ENCODE results near the gene CD14.
"Not testable (repeated sequence)": the region's sequence is repeated elsewhere in the genome, so short reads cannot be mapped to it uniquely, and the experiment has no call there.

CD14 gene

GRCh38 chr5:140672455-140673186 is 39.6 kb upstream of the CD14 start:
- no peak for TF ChIP-seq CTCF (IDR thresholded peaks at IDR 0.05; ENCODE audit: control extremely low read depth, extremely low read depth, low read depth, missing control alignments)
- POLR2A ChIA-PET, result no interaction called here
- DNase-seq (ENCODE audit: extremely low spot score), result no peak
- CTCF ChIA-PET, result interaction anchor here (1.3 kb wide), 1 partner anchor 34 kb away, joined by 3 read pairs; no protein-coding TSS in a partner anchor

GRCh38 chr5:140671472-140672125 is 38.6 kb upstream of the CD14 start:
- ChIA-PET POLR2A (no interaction called here), CTCF (no interaction called here)
- no peak for TF ChIP-seq CTCF (IDR thresholded peaks at IDR 0.05; ENCODE audit: control extremely low read depth, extremely low read depth, low read depth, missing control alignments)
- DNase-seq (ENCODE audit: extremely low spot score), result no peak

GRCh38 chr5:140671035-140671434 is 38.1 kb upstream of the CD14 start:
- POLR2A ChIA-PET, result interaction anchor here (0.6 kb wide), 2 partner anchors 8 to 23 kb away, joined by 4 read pairs; partner anchors contain the start of gene IK
- CTCF ChIA-PET, result not testable (repeated sequence)

GRCh38 chr5:140664359-140665119 is 31.6 kb upstream of the CD14 start, which contains the start of gene WDR55:
Gene WDR55, plus strand, starts transcription at chr5:140664904. Its CDS starts 9 bp downstream, at chr5:140664913.
- DNase-seq (ENCODE audit: extremely low spot score), result peak; percentile 94
- TF ChIP-seq CTCF (IDR thresholded peaks at IDR 0.05; ENCODE audit: control extremely low read depth, extremely low read depth, low read depth, missing control alignments), result no peak
- CTCF ChIA-PET, result interaction anchor here (1.0 to 4.5 kb wide), 3 partner anchors 17 to 306 kb away, joined by 3 to 16 read pairs (median 4); partner anchors contain the start of genes IK, NDUFA2 and TMCO6
- POLR2A ChIA-PET, result interaction anchor here (0.9 to 2.9 kb wide), 4 partner anchors 10 to 27 kb away, joined by 3 to 10 read pairs (median 4); partner anchors contain the start of genes HARS1, HARS2, IK and NDUFA2

More at GRCh38 chr5:140671035-140671434, 38.1 kb upstream of the CD14 start:
- DNase-seq (ENCODE audit: extremely low spot score), result not testable (repeated sequence)

- CTCF ChIA-PET, result interaction anchor here (1.8 to 4.5 kb wide), 3 partner anchors 11 to 25 kb away, joined by 4 to 16 read pairs (median 8); partner anchors contain the start of genes IK, NDUFA2 and TMCO6
- POLR2A ChIA-PET, result interaction anchor here (2.9 kb wide), 1 partner anchor 16 kb away, joined by 10 read pairs; the partner anchor contains the start of genes IK and NDUFA2
- TF ChIP-seq CTCF (IDR thresholded peaks at IDR 0.05; ENCODE audit: control extremely low read depth, extremely low read depth, low read depth, missing control alignments), result no peak
- DNase-seq (ENCODE audit: extremely low spot score), result no peak
Observed at GRCh38 chr5:140664030-140664358, 31.0 kb upstream of the CD14 start.

GRCh38 chr5:140660371-140660770 is 27.4 kb upstream of the CD14 start:
- POLR2A ChIA-PET; DNase-seq (ENCODE audit: extremely low spot score); CTCF ChIA-PET: not testable (repeated sequence)

- CTCF ChIA-PET, result interaction anchor here (1.1 to 1.4 kb wide), 2 partner anchors 10 to 287 kb away, joined by 3 to 4 read pairs; no protein-coding TSS in a partner anchor
- POLR2A ChIA-PET, result interaction anchor here (0.7 kb wide), 1 partner anchor 11 kb away, joined by 3 read pairs; the partner anchor contains the start of genes IK and NDUFA2
- TF ChIP-seq CTCF (IDR thresholded peaks at IDR 0.05; ENCODE audit: control extremely low read depth, extremely low read depth, low read depth, missing control alignments), result no peak
- DNase-seq (ENCODE audit: extremely low spot score), result no peak
Observed at GRCh38 chr5:140658870-140659269, 25.9 kb upstream of the CD14 start.
